Measurements from ENCODE around the gene PITPNC1. TPM values are rescaled to one million over a fixed set of nuclear protein-coding genes. Genes with fewer than 3 reads are reported as not detected.

The PITPNC1 gene
- total and polyA plus RNA-seq, 2 of the 13 experiments (the other 11 are each of a cell fraction or from before 2014, with no cell fraction given) = 4.1 to 5.7 TPM

DNA sequence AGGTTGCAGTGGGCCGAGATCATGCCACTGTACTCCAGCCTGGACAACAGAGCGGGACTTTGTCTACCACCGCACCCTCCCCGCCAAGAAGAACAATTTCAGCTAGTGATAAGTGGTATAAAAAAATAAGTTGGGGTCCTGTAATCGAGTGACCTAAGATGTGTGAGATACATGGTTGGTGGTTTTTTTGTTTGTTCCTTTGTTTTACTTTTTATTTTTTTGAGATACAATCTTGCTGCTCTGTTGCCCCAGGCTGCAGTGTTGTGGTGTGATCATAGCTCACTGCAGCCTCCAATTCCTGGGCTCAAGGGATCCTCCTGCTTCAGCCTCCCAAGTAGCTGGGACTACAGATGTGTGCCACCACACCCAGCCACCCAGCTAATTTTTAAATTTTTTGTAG is 58.7 kb downstream of the PITPNC1 start:
- intact Hi-C loops (cut with micrococcal nuclease; ENCODE audit: unreplicated experiment) (no loop called here), in situ Hi-C loops (cut with HindIII; ENCODE audit: extremely low pct_ligation_motif_present, low pct_unique_long_range_greater_than_20kb) (no loop called here)
- ChIA-PET CTCF (ENCODE audit: low intra/inter-chr PET ratio, low total read pairs) (no interaction called here), POLR2A (no interaction called here)
- H3K27me3 ChIP-seq (ENCODE audit: control insufficient read depth in 1 of 2, insufficient read depth in 2 of 2, low read length in 2 of 2) = no peaks in the 10 kb centered on the region
- TF ChIP-seq, protein P1, sequence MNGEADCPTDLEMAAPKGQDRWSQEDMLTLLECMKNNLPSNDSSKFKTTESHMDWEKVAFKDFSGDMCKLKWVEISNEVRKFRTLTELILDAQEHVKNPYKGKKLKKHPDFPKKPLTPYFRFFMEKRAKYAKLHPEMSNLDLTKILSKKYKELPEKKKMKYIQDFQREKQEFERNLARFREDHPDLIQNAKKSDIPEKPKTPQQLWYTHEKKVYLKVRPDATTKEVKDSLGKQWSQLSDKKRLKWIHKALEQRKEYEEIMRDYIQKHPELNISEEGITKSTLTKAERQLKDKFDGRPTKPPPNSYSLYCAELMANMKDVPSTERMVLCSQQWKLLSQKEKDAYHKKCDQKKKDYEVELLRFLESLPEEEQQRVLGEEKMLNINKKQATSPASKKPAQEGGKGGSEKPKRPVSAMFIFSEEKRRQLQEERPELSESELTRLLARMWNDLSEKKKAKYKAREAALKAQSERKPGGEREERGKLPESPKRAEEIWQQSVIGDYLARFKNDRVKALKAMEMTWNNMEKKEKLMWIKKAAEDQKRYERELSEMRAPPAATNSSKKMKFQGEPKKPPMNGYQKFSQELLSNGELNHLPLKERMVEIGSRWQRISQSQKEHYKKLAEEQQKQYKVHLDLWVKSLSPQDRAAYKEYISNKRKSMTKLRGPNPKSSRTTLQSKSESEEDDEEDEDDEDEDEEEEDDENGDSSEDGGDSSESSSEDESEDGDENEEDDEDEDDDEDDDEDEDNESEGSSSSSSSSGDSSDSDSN (CRISPR knock-in tag; IDR thresholded peaks at IDR 0.05) = no peak
- TF ChIP-seq, protein P2, sequence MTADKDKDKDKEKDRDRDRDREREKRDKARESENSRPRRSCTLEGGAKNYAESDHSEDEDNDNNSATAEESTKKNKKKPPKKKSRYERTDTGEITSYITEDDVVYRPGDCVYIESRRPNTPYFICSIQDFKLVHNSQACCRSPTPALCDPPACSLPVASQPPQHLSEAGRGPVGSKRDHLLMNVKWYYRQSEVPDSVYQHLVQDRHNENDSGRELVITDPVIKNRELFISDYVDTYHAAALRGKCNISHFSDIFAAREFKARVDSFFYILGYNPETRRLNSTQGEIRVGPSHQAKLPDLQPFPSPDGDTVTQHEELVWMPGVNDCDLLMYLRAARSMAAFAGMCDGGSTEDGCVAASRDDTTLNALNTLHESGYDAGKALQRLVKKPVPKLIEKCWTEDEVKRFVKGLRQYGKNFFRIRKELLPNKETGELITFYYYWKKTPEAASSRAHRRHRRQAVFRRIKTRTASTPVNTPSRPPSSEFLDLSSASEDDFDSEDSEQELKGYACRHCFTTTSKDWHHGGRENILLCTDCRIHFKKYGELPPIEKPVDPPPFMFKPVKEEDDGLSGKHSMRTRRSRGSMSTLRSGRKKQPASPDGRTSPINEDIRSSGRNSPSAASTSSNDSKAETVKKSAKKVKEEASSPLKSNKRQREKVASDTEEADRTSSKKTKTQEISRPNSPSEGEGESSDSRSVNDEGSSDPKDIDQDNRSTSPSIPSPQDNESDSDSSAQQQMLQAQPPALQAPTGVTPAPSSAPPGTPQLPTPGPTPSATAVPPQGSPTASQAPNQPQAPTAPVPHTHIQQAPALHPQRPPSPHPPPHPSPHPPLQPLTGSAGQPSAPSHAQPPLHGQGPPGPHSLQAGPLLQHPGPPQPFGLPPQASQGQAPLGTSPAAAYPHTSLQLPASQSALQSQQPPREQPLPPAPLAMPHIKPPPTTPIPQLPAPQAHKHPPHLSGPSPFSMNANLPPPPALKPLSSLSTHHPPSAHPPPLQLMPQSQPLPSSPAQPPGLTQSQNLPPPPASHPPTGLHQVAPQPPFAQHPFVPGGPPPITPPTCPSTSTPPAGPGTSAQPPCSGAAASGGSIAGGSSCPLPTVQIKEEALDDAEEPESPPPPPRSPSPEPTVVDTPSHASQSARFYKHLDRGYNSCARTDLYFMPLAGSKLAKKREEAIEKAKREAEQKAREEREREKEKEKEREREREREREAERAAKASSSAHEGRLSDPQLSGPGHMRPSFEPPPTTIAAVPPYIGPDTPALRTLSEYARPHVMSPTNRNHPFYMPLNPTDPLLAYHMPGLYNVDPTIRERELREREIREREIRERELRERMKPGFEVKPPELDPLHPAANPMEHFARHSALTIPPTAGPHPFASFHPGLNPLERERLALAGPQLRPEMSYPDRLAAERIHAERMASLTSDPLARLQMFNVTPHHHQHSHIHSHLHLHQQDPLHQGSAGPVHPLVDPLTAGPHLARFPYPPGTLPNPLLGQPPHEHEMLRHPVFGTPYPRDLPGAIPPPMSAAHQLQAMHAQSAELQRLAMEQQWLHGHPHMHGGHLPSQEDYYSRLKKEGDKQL (CRISPR knock-in tag; IDR thresholded peaks at IDR 0.05; ENCODE audit: low read depth) = no peak
- no peak for TF ChIP-seq ZNF781 (CRISPR knock-in tag; IDR thresholded peaks at IDR 0.05; ENCODE audit: borderline replicate concordance, not compliant biosample characterization)
- TF ChIP-seq ZSCAN20 (CRISPR knock-in tag; IDR thresholded peaks at IDR 0.05; ENCODE audit: borderline replicate concordance) = no peak
- no peak for TF ChIP-seq ZKSCAN5 (CRISPR knock-in tag; IDR thresholded peaks at IDR 0.05)
- 79% methylated on average over 5 of the region's 5 CpGs for WGBS (ENCODE audit: low lambda C conversion rate)
- no peaks in the 10 kb centered on the region for H4K20me1 ChIP-seq (ENCODE audit: insufficient read depth, low read length)
- no peak overlapping the region for H3K4me3 ChIP-seq (replicated peaks in 1 of 3; ENCODE audit: insufficient read depth in 1 of 3, low read depth in 2 of 3, low read length in 3 of 3)
- no TSS peak for BruUV-seq (replicated peaks)
- no peak overlapping the region for H3K4me2 ChIP-seq (ENCODE audit: low read depth, low read length)
- DNase-seq (ENCODE audit: low spot score) = no peak
- no peak overlapping the region for H3K9ac ChIP-seq (ENCODE audit: insufficient read depth, low read depth, low read length)
- ATAC-seq = no peak
- H3K4me1 ChIP-seq (ENCODE audit: insufficient read depth, low read length) = peaks cover 10% of the 10 kb centered on the region
- H3K27ac ChIP-seq (ENCODE audit: extremely low read length, insufficient read depth, low read length) = no peak overlapping the region
- FAIRE-seq = no peak
- no peaks in the 10 kb centered on the region for H3K36me3 ChIP-seq (replicated peaks in 1 of 2; ENCODE audit: control insufficient read depth in 1 of 2, insufficient read depth in 2 of 2, low read length in 2 of 2)
- H3K79me2 ChIP-seq (ENCODE audit: insufficient read depth, low read length) = no peaks in the 10 kb centered on the region
- no peak overlapping the region for H2AFZ ChIP-seq (ENCODE audit: low read length)
- H3K9me3 ChIP-seq (ENCODE audit: low read length) = no peaks in the 10 kb centered on the region
